GM18858 (cell line): ENCODE results near the gene ACSM3.
"Not testable (repeated sequence)": the region's sequence is repeated elsewhere in the genome, so short reads cannot be mapped to it uniquely, and the experiment has no call there.

Source experiments
- ATAC-seq: cut with Tn5 transposase; IDR thresholded peaks from one replicate; pipeline ENCODE4 v1.9.1; 2021; ENCODE audit not compliant: unreplicated experiment

ACSM3 gene

GRCh38 chr16:20805684-20806167 lies 41.9 kb downstream of the ACSM3 start:
- ATAC-seq: not testable (repeated sequence)

GRCh38 chr16:20806168-20807050 lies 42.6 kb downstream of the ACSM3 start, which contains the start of the genes ERI2 and REXO5:
TSS of gene ERI2 (minus strand) at chr16:20806472. CDS start at chr16:20806430, 42 bp downstream.
TSS of gene REXO5 (plus strand) at chr16:20806527. CDS start at chr16:20806954, 427 bp downstream.
- ATAC-seq: peak; percentile 49

GRCh38 chr16:20807862-20808261 lies 44.0 kb downstream of the ACSM3 start:
- no peak for ATAC-seq

GRCh38 chr16:20811889-20812439 lies 48.1 kb downstream of the ACSM3 start:
- ATAC-seq: no peak

GRCh38 chr16:20812510-20812909 lies 48.7 kb downstream of the ACSM3 start:
- ATAC-seq: no peak

- no peak for ATAC-seq
Measured at GRCh38 chr16:20814784-20815183, 51.0 kb downstream of the ACSM3 start.

GRCh38 chr16:20818929-20819585 lies 55.2 kb downstream of the ACSM3 start:
- no peak for ATAC-seq

GRCh38 chr16:20821682-20822081 lies 57.9 kb downstream of the ACSM3 start:
- no peak for ATAC-seq

GRCh38 chr16:20822521-20823325 lies 58.9 kb downstream of the ACSM3 start:
- ATAC-seq: no peak

- ATAC-seq: no peak
Measured at GRCh38 chr16:20826039-20826566, 62.3 kb downstream of the ACSM3 start.

- no peak for ATAC-seq
Measured at GRCh38 chr16:20829536-20829935, 65.7 kb downstream of the ACSM3 start.

- ATAC-seq: no peak
Measured at GRCh38 chr16:20830372-20830771, 66.6 kb downstream of the ACSM3 start.

- no peak for ATAC-seq
Measured at GRCh38 chr16:20833086-20833485, 69.3 kb downstream of the ACSM3 start.

- ATAC-seq: no peak
Measured at GRCh38 chr16:20838240-20838639, 74.4 kb downstream of the ACSM3 start.

- ATAC-seq: no peak
Measured at GRCh38 chr16:20839504-20839903, 75.7 kb downstream of the ACSM3 start.

GRCh38 chr16:20844054-20844453 lies 80.2 kb downstream of the ACSM3 start:
- ATAC-seq: no peak

- no peak for ATAC-seq
Measured at GRCh38 chr16:20844588-20844987, 80.8 kb downstream of the ACSM3 start.

- no peak for ATAC-seq
Measured at GRCh38 chr16:20846030-20846429, 82.2 kb downstream of the ACSM3 start.

GRCh38 chr16:20846551-20846950 lies 82.7 kb downstream of the ACSM3 start:
- ATAC-seq: no peak
